Endodermal cell (in vitro differentiated cells): ENCODE measurements around the gene GPR153. TPM values are rescaled to one million over a fixed set of nuclear protein-coding genes. Genes with fewer than 3 reads are reported as not detected.
A peak's percentile ranks its signal among the peaks of the same experiment; 100 is the strongest.

ENCODE experiments used
- DNase-seq: peaks from one replicate; pipeline ENCODE4 v3.0.0-alpha.2; 2017
- H3K27ac ChIP-seq: 2 replicates; pipeline ENCODE4 v1.5.1; 2013; ENCODE audit warnings: mild to moderate bottlenecking, low read depth, low read length, moderate library complexity
- H3K27me3 ChIP-seq: 2 replicates; pipeline ENCODE4 v1.6.1; 2013; ENCODE audit warnings: mild to moderate bottlenecking, low read length, moderate library complexity; ENCODE audit not compliant: insufficient read depth, control insufficient read depth, poor library complexity, severe bottlenecking
- H3K36me3 ChIP-seq: 2 replicates; pipeline ENCODE4 v1.7.0; 2013; ENCODE audit warnings: mild to moderate bottlenecking, low read length, moderate library complexity; ENCODE audit not compliant: control insufficient read depth, insufficient read depth
- H3K4me1 ChIP-seq: one replicate; pipeline ENCODE4 v1.7.0; 2013; ENCODE audit warnings: low read length; ENCODE audit not compliant: control insufficient read depth, insufficient read depth
- H3K4me3 ChIP-seq: 2 replicates; pipeline ENCODE4 v1.5.1; 2013; ENCODE audit warnings: mild to moderate bottlenecking, low read length, moderate library complexity
- H3K9ac ChIP-seq: 2 replicates; pipeline ENCODE4 v1.6.1; 2013; ENCODE audit warnings: mild to moderate bottlenecking, low read length, moderate library complexity; ENCODE audit not compliant: poor library complexity, severe bottlenecking; ENCODE audit errors: extremely low read depth
- H3K9me3 ChIP-seq: 2 replicates; pipeline ENCODE4 v1.6.1; 2013; ENCODE audit warnings: mild to moderate bottlenecking, low read length, moderate library complexity; ENCODE audit not compliant: control insufficient read depth
- H3K27ac Mint-ChIP-seq: 2 replicates; pipeline ENCODE4 v1.8.0; 2020; ENCODE audit warnings: mixed read lengths
- H3K27me3 Mint-ChIP-seq: 2 replicates; pipeline ENCODE4 v1.8.0; 2021; ENCODE audit warnings: mild to moderate bottlenecking, mixed read lengths; ENCODE audit not compliant: insufficient read depth
- H3K36me3 Mint-ChIP-seq: 2 replicates; pipeline ENCODE4 v1.8.0; 2020; ENCODE audit warnings: low read depth, mixed read lengths
- H3K4me1 Mint-ChIP-seq: 2 replicates; pipeline ENCODE4 v1.8.0; 2020; ENCODE audit warnings: mixed read lengths
- H3K4me3 Mint-ChIP-seq: 2 replicates; pipeline ENCODE4 v1.8.0; 2020; ENCODE audit warnings: mild to moderate bottlenecking, moderate library complexity, mixed read lengths
- H3K9me3 Mint-ChIP-seq: 2 replicates; pipeline ENCODE4 v1.8.0; 2020; ENCODE audit warnings: mild to moderate bottlenecking, mixed read lengths
- WGBS, 2 experiments: methylation state at CpG; one replicate each; pipeline versions ENCODE4 v1.1.5 to v1.1.7; 2013; ENCODE audit warnings: missing lambda C conversion rate in 2 of 2, mixed read lengths in 1 of 2; ENCODE audit not compliant: insufficient coverage in 1 of 2, insufficient read length in 1 of 2; 5-methylcytosine and 5-hydroxymethylcytosine counted together
- total RNA-seq, 2 donors: library from RNA; stranded (reverse); fragmentation: NEBNext Ultra II Directional in 1 of 2; extraction: Animal tissue kit (Norgen Biotek cat#: 25700) in 1 of 2; gene quantifications; 2 replicates in 1 of 2; 3 replicates in 1 of 2; pipeline ENCODE4 v1.2.1, GENCODE V29; 2021
- TF ChIP-seq, protein P1 (sequence below): fragments of 200-600 bp; sonication (generic); conservative IDR thresholded peaks from 2 replicates; pipeline ENCODE4 v1.5.0; 2021; ENCODE audit warnings: antibody characterized with exemption, mild to moderate bottlenecking

The GPR153 gene
- total RNA-seq, 2 donors from 2014 or later = 2.4 to 2.8 TPM

DNA sequence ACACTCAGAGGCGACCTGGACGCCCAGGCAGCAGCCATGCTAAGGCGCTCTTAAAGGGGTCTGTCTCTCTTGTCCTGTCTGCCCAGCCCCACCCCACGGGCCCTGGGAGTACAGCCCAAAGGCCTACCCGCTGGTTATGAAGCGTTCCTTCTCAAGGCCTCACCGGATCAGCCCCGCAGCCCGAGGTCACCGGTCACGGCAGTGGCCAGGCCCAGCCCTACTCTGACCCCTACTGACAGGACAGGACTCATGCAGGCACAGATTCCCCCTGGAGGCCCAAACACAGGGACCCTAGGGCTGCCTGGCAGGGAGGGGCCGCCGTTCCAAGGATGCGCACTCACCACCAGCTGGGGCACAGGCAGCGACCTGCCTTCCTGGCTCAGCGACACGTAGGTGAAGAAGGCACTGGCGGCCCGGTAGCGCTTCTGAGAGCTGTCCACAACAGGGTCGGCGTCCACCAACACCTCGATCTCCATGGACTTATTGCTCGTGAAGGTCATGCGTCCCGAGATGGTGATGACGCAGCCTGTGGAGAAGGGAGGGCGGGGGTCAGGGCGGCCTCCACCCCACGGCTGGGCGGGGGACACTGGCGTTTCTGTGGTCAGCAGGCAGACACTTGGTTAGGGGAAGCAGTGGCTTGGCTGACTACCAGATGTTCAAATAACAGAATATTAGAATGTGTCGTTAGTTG lies 20.0 kb upstream of the GPR153 start:
- Mint-ChIP-seq H3K4me1 (peaks cover 7% of the 10 kb centered on the region), H3K27me3 (no peaks in the 10 kb centered on the region), H3K36me3 (no peaks in the 10 kb centered on the region), H3K4me3 (no peak overlapping the region), H3K9me3 (no peaks in the 10 kb centered on the region), H3K27ac (no peak overlapping the region)
- TF ChIP-seq, protein P1, sequence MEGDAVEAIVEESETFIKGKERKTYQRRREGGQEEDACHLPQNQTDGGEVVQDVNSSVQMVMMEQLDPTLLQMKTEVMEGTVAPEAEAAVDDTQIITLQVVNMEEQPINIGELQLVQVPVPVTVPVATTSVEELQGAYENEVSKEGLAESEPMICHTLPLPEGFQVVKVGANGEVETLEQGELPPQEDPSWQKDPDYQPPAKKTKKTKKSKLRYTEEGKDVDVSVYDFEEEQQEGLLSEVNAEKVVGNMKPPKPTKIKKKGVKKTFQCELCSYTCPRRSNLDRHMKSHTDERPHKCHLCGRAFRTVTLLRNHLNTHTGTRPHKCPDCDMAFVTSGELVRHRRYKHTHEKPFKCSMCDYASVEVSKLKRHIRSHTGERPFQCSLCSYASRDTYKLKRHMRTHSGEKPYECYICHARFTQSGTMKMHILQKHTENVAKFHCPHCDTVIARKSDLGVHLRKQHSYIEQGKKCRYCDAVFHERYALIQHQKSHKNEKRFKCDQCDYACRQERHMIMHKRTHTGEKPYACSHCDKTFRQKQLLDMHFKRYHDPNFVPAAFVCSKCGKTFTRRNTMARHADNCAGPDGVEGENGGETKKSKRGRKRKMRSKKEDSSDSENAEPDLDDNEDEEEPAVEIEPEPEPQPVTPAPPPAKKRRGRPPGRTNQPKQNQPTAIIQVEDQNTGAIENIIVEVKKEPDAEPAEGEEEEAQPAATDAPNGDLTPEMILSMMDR = peak; percentile 80
- Histone ChIP-seq H3K36me3 (no peaks in the 10 kb centered on the region), H3K27me3 (no peaks in the 10 kb centered on the region), H3K9ac (no peak overlapping the region), H3K4me3 (no peak overlapping the region), H3K4me1 (no peaks in the 10 kb centered on the region), H3K27ac (no peak overlapping the region), H3K9me3 (no peaks in the 10 kb centered on the region)
- WGBS, 2 experiments = 83 to 88% methylated on average over 31 to 33 of the region's 33 CpGs
- DNase-seq = peak; percentile 91

DNA sequence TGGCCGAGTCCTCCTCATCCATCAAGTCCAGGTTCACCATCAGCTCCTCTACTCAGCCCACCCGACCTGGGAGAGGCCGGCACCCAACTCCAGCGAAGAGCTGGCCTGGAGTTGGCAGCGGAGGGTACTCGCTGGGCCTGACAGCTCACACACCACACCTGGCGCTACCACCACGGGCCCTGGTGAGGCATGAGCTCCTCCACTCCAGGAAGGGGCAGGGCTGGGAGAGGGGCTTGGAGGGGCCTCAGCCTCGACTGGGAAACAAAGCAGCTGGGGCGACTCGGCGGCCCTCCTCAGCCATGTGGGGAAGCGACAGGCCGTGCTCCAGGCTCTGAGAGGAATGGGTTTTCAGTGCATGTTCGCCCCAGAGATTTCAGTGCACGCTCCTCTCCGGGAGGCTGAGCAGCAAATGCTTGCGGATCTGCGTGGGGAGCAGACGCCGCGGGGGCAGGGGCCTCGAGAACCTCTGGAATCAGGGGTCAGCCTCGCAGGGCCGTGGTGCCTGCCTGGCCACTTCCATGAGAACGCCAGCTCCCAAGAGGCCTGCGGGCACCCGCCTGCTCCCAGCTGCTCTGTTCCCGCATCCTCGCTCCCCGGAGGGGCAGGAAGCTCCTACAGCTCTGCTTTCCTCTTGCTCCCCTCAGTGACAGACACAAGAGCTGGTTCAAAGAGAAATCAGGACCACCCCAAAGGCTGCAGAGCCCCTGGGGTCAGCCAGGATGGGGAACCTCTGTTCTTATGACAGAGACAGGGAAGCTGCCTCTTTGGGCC lies 18.9 kb upstream of the GPR153 start:
- Histone ChIP-seq H3K4me1 (no peaks in the 10 kb centered on the region), H3K36me3 (no peaks in the 10 kb centered on the region), H3K9me3 (no peaks in the 10 kb centered on the region), H3K4me3 (no peak overlapping the region), H3K27me3 (no peaks in the 10 kb centered on the region), H3K27ac (no peak overlapping the region), H3K9ac (no peak overlapping the region)
- H3K27me3 Mint-ChIP-seq = no peaks in the 10 kb centered on the region
- peaks cover 8% of the 10 kb centered on the region for H3K4me1 Mint-ChIP-seq
- DNase-seq = no peak
- no peaks in the 10 kb centered on the region for H3K9me3 Mint-ChIP-seq
- H3K27ac Mint-ChIP-seq = no peak overlapping the region
- no peaks in the 10 kb centered on the region for H3K36me3 Mint-ChIP-seq
- TF ChIP-seq, protein P1 = no peak
- 93% methylated on average over 21 to 31 of the region's 31 CpGs for WGBS, 2 experiments
- no peak overlapping the region for H3K4me3 Mint-ChIP-seq

DNA sequence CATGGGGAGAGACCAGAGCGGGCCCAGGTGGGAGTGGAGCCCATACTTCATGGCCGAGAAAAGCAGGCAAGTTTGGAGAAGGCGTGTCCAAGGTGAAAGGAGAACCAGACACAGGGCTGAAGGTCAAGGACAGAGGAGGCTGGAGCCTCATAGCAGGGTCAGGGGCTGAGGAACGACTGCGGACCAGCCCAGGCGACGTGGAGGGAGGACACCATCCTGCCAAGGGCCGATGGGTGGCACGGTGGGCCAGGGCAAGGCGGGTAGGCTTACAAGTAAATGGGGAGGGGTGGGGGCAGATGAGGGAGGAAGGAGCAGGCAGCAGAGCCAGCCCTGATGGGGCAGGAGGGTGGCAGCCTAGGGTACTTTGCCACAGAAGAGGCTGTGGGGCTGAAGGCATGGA lies 18.2 kb upstream of the GPR153 start:
- Mint-ChIP-seq H3K27ac (no peak overlapping the region), H3K4me3 (no peak overlapping the region), H3K9me3 (no peaks in the 10 kb centered on the region), H3K4me1 (peaks cover 8% of the 10 kb centered on the region), H3K36me3 (no peaks in the 10 kb centered on the region), H3K27me3 (no peaks in the 10 kb centered on the region)
- no peak overlapping the region for H3K27ac ChIP-seq
- TF ChIP-seq, protein P1 = no peak
- 90 to 94% methylated on average over 3 to 10 of the region's 10 CpGs for WGBS, 2 experiments
- no peak for DNase-seq
- H3K36me3 ChIP-seq = no peaks in the 10 kb centered on the region
- no peak overlapping the region for H3K9ac ChIP-seq
- no peaks in the 10 kb centered on the region for H3K27me3 ChIP-seq
- H3K9me3 ChIP-seq = no peaks in the 10 kb centered on the region
- H3K4me3 ChIP-seq = no peak overlapping the region
- no peaks in the 10 kb centered on the region for H3K4me1 ChIP-seq
